ENCODE results near the gene SND1. TPM values are rescaled to one million over a fixed set of nuclear protein-coding genes. Genes with fewer than 3 reads are reported as not detected.

The SND1 gene
- total and polyA plus RNA-seq, 2 donors (not counting 1 experiment from before 2014, with no cell fraction given) = 137 to 174 TPM

- Histone ChIP-seq H3K36me3 (ENCODE audit: control insufficient read depth, insufficient read depth, low read length) (peaks cover 2% of the 10 kb centered on the region), H3K4me2 (ENCODE audit: extremely low read depth, insufficient read depth, low read length) (no peak overlapping the region), H3K27ac (ENCODE audit: insufficient read depth, low read length) (no peak overlapping the region), H3K9ac (ENCODE audit: insufficient read depth, low read length) (no peak overlapping the region), H3K4me3 (replicated peaks in 1 of 4; ENCODE audit: control extremely low read depth in 1 of 4, insufficient read depth in 1 of 4, low read depth in 3 of 4, low read length in 4 of 4) (no peak overlapping the region), H3K79me2 (ENCODE audit: control insufficient read depth, insufficient read depth, low read length) (no peaks in the 10 kb centered on the region), H2AFZ (ENCODE audit: low read length) (no peak overlapping the region), H3K4me1 (ENCODE audit: control insufficient read depth, extremely low read depth, insufficient read depth, low read length) (no peaks in the 10 kb centered on the region), H3K9me3 (ENCODE audit: control insufficient read depth, insufficient read depth, low read depth, low read length) (no peaks in the 10 kb centered on the region), H4K20me1 (ENCODE audit: control insufficient read depth, extremely low read depth, insufficient read depth, low read length) (no peaks in the 10 kb centered on the region), H3K27me3 (ENCODE audit: control insufficient read depth, insufficient read depth, low read length) (no peaks in the 10 kb centered on the region)
- no peak for DNase-seq (ENCODE audit: low read depth in 2 of 2)
- TF ChIP-seq EZH2 (IDR thresholded peaks at IDR 0.05; ENCODE audit: low read length, missing control alignments) (no peak), CTCF (conservative IDR thresholded peaks at IDR 0.05 in 1 of 2, IDR thresholded peaks at IDR 0.05 in 1 of 2; ENCODE audit: low read depth in 1 of 2, low read length in 2 of 2) (no peak)
Observed at GRCh38 chr7:128094686-128095085, 442.7 kb downstream of the SND1 start.

- Histone ChIP-seq H3K27ac (ENCODE audit: insufficient read depth, low read length) (no peak overlapping the region), H2AFZ (ENCODE audit: low read length) (no peak overlapping the region), H3K4me2 (ENCODE audit: extremely low read depth, insufficient read depth, low read length) (no peak overlapping the region), H3K9me3 (ENCODE audit: control insufficient read depth, insufficient read depth, low read depth, low read length) (no peaks in the 10 kb centered on the region), H3K9ac (ENCODE audit: insufficient read depth, low read length) (no peak overlapping the region), H4K20me1 (ENCODE audit: control insufficient read depth, extremely low read depth, insufficient read depth, low read length) (no peaks in the 10 kb centered on the region), H3K27me3 (ENCODE audit: control insufficient read depth, insufficient read depth, low read length) (no peaks in the 10 kb centered on the region), H3K36me3 (ENCODE audit: control insufficient read depth, insufficient read depth, low read length) (no peaks in the 10 kb centered on the region), H3K4me1 (ENCODE audit: control insufficient read depth, extremely low read depth, insufficient read depth, low read length) (no peaks in the 10 kb centered on the region), H3K4me3 (replicated peaks in 1 of 4; ENCODE audit: control extremely low read depth in 1 of 4, insufficient read depth in 1 of 4, low read depth in 3 of 4, low read length in 4 of 4) (no peak overlapping the region), H3K79me2 (ENCODE audit: control insufficient read depth, insufficient read depth, low read length) (no peaks in the 10 kb centered on the region)
- DNase-seq (ENCODE audit: low read depth in 2 of 2) = no peak
- TF ChIP-seq CTCF (conservative IDR thresholded peaks at IDR 0.05 in 1 of 2, IDR thresholded peaks at IDR 0.05 in 1 of 2; ENCODE audit: low read depth in 1 of 2, low read length in 2 of 2) (no peak), EZH2 (IDR thresholded peaks at IDR 0.05; ENCODE audit: low read length, missing control alignments) (no peak)
Observed at GRCh38 chr7:128097211-128097731, 445.3 kb downstream of the SND1 start.

GRCh38 chr7:128098629-128099028 is 446.6 kb downstream of the SND1 start:
- Histone ChIP-seq H3K4me3 (replicated peaks in 1 of 4; ENCODE audit: control extremely low read depth in 1 of 4, insufficient read depth in 1 of 4, low read depth in 3 of 4, low read length in 4 of 4) (no peak overlapping the region), H3K27ac (ENCODE audit: insufficient read depth, low read length) (no peak overlapping the region), H3K4me2 (ENCODE audit: extremely low read depth, insufficient read depth, low read length) (no peak overlapping the region), H3K79me2 (ENCODE audit: control insufficient read depth, insufficient read depth, low read length) (no peaks in the 10 kb centered on the region), H3K4me1 (ENCODE audit: control insufficient read depth, extremely low read depth, insufficient read depth, low read length) (no peaks in the 10 kb centered on the region), H3K9me3 (ENCODE audit: control insufficient read depth, insufficient read depth, low read depth, low read length) (no peaks in the 10 kb centered on the region), H2AFZ (ENCODE audit: low read length) (no peak overlapping the region), H3K36me3 (ENCODE audit: control insufficient read depth, insufficient read depth, low read length) (no peaks in the 10 kb centered on the region), H3K9ac (ENCODE audit: insufficient read depth, low read length) (no peak overlapping the region), H4K20me1 (ENCODE audit: control insufficient read depth, extremely low read depth, insufficient read depth, low read length) (no peaks in the 10 kb centered on the region), H3K27me3 (ENCODE audit: control insufficient read depth, insufficient read depth, low read length) (peaks cover under 1% of the 10 kb centered on the region)
- TF ChIP-seq CTCF (conservative IDR thresholded peaks at IDR 0.05 in 1 of 2, IDR thresholded peaks at IDR 0.05 in 1 of 2; ENCODE audit: low read depth in 1 of 2, low read length in 2 of 2) (no peak), EZH2 (IDR thresholded peaks at IDR 0.05; ENCODE audit: low read length, missing control alignments) (no peak)
- no peak for DNase-seq (ENCODE audit: low read depth in 2 of 2)
